IPS-18a (cell line): ENCODE results near the gene STAM2.
"Not testable (repeated sequence)": the region's sequence is repeated elsewhere in the genome, so short reads cannot be mapped to it uniquely, and the experiment has no call there.

Experiments
- H3K27ac ChIP-seq: one replicate; pipeline ENCODE4 v1.5.1; 2013; ENCODE audit warnings: low read length
- H3K27me3 ChIP-seq: one replicate; pipeline ENCODE4 v1.6.1; 2013; ENCODE audit warnings: mild to moderate bottlenecking, low read length; ENCODE audit not compliant: control insufficient read depth, insufficient read depth
- H3K36me3 ChIP-seq: one replicate; pipeline ENCODE4 v1.6.1; 2013; ENCODE audit warnings: low read depth, low read length; ENCODE audit not compliant: control insufficient read depth
- H3K4me1 ChIP-seq: one replicate; pipeline ENCODE4 v1.6.1; 2013; ENCODE audit warnings: low read depth, low read length; ENCODE audit not compliant: control insufficient read depth
- H3K4me3 ChIP-seq: one replicate; pipeline ENCODE4 v1.5.1; 2013; ENCODE audit warnings: low read length
- H3K9ac ChIP-seq: one replicate; pipeline ENCODE4 v1.6.1; 2013; ENCODE audit warnings: mild to moderate bottlenecking, low read length, moderate library complexity
- H3K9me3 ChIP-seq: one replicate; pipeline ENCODE4 v1.6.1; 2013; ENCODE audit warnings: low read depth, low read length; ENCODE audit not compliant: control insufficient read depth

STAM2 gene

DNA sequence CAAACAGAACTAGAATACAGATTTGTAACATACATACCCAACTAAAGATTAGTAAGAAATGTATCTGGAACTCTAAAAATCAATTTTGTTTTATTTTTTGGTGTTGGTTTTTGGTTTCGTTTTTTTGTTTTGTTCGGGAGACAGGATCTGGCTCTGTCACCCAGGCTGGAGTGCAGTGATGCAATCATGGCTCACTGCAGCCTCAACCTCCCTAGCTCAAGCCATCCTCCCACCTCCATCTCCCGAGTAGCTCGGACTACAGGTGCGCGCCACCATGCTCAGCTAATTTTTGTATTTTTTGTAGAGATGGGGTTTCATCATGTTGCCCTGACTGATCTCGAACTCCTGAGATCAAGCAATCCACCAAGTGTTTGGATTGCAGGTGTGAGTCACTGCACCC is 6.4 kb downstream of the STAM2 start:
- not testable (repeated sequence) for H3K9ac ChIP-seq, H3K36me3 ChIP-seq, H3K27me3 ChIP-seq, H3K4me3 ChIP-seq, H3K9me3 ChIP-seq, H3K4me1 ChIP-seq, H3K27ac ChIP-seq

DNA sequence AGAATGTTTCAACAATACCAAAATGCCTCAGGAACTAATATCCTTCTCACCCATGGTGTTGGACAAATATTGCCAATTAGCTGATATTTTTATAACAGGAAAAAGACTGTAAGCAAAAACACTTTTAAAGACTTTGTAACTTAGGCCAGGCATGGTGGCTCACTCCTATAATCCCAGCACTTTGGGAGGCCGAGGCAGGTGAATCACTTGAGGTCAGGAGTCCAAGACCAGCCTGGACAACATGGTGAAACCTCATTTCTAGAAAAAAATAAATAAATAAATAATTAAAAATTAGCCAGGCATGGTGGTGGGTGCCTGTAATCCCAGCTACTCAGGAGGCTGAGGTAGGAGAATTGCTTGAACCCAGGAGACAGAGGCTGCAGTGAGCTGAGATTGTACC is 8.1 kb downstream of the STAM2 start:
- H3K27me3 ChIP-seq, H3K9me3 ChIP-seq, H3K9ac ChIP-seq, H3K4me1 ChIP-seq, H3K4me3 ChIP-seq, H3K36me3 ChIP-seq, H3K27ac ChIP-seq: not testable (repeated sequence)

DNA sequence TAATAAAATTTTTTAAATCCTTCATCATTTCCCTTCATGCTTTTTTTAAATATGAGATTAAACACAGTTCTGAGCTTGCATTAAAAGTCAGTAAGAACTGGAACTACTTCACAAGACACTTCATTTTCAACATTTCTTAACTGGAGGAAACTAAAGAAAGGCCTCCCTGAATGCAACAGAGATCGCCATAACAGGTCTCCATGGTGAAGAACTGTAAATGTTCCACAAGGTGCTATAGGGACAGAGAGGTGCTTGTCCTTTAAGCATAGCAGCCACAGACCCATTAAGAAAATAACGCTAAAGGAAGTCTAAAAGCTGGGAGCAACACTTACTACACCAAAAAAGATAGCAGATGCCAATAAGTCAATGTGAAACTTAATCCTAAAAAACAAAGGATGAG is 8.5 kb downstream of the STAM2 start:
- Histone ChIP-seq H3K9ac (no peak overlapping the region), H3K36me3 (no peaks in the 10 kb centered on the region), H3K4me1 (no peaks in the 10 kb centered on the region), H3K4me3 (no peak overlapping the region), H3K9me3 (no peaks in the 10 kb centered on the region), H3K27me3 (no peaks in the 10 kb centered on the region), H3K27ac (no peak overlapping the region)

DNA sequence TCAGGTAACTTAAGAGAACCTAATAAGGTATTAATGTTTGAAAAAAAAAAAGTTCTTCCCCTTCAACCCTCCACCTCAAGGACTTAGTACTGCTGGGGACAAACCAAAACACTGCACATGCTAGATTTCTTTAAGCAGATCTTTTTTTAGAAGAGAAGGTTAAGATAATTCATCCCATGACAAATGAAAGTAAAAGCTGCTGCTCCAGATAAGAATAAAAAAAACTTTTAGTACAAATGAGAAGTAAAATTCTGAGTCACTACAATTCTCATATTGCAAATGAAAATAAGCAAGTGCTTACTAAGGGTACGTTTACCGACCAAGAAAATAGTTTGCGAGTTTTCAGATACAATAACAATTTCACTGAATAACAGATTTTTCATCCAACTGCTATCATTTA is 8.9 kb downstream of the STAM2 start:
- H3K27me3 ChIP-seq, result no peaks in the 10 kb centered on the region
- no peak overlapping the region for H3K9ac ChIP-seq
- no peak overlapping the region for H3K27ac ChIP-seq
- H3K4me3 ChIP-seq, result no peak overlapping the region
- H3K4me1 ChIP-seq, result no peaks in the 10 kb centered on the region
- no peaks in the 10 kb centered on the region for H3K9me3 ChIP-seq
- H3K36me3 ChIP-seq, result no peaks in the 10 kb centered on the region

DNA sequence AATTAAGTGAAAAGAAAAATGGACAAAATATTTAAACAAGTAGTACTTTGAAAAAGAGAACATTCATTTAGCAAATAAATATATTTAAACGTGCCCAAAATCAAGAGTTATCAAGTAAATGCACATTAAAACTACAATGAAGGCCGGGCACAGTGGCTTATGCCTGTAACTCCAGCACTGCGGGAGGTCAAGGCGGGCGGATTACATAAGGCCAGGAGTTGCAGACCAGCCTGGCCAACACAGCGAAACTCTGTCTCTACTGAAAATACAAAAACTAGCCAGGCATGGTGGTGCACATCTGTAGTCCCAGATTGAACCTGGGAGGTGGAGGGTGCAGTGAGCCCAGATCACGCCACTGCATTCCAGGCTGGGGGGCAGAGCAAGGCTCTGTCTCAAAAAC is 9.8 kb downstream of the STAM2 start:
- H3K27me3 ChIP-seq, result no peaks in the 10 kb centered on the region
- H3K36me3 ChIP-seq, result no peaks in the 10 kb centered on the region
- H3K4me3 ChIP-seq, result no peak overlapping the region
- no peak overlapping the region for H3K9ac ChIP-seq
- no peaks in the 10 kb centered on the region for H3K4me1 ChIP-seq
- H3K9me3 ChIP-seq, result no peaks in the 10 kb centered on the region
- H3K27ac ChIP-seq, result no peak overlapping the region

DNA sequence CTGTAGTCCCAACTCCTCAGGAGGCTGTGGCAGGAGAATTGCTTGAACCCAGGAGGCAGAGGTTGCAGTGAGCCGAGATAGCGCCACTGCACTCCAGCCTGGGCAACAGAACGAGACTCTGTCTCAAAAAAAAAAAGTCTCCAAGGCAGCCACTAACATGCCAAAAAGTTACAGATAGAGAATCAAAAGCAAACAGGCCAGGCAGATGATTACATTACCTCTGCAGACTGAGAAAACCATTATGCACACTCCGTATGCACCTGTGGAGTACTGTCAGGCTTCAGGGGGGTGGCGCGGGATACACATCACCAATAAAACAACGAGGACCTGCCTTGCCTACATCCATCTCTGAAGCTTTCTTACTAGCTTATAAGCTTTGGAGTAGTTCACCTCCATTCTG is 10.3 kb downstream of the STAM2 start:
- Histone ChIP-seq H3K36me3 (no peaks in the 10 kb centered on the region), H3K9me3 (no peaks in the 10 kb centered on the region), H3K4me1 (no peaks in the 10 kb centered on the region), H3K9ac (no peak overlapping the region), H3K27ac (no peak overlapping the region), H3K4me3 (no peak overlapping the region), H3K27me3 (no peaks in the 10 kb centered on the region)

DNA sequence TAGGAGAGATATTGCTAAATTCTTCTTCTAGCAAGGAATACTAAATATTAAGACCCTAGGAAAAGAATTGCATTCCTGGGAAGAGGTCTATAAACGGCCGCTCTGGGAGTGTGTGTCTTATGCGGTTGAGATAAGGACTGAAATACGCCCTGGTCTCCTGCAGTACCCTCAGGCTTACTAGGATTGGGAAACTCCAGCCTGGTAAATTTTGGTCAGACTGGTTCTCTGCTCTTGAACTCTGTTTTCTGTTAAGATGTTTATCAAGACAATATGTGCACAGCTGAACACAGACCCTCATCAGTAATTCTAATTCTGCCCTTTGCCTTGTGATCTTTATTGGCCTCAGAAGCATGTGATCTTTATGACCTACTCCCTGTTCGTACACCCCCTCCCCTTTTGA is 11.9 kb downstream of the STAM2 start:
- not testable (repeated sequence) for H3K4me3 ChIP-seq, H3K9me3 ChIP-seq, H3K36me3 ChIP-seq, H3K9ac ChIP-seq, H3K27me3 ChIP-seq, H3K4me1 ChIP-seq, H3K27ac ChIP-seq

DNA sequence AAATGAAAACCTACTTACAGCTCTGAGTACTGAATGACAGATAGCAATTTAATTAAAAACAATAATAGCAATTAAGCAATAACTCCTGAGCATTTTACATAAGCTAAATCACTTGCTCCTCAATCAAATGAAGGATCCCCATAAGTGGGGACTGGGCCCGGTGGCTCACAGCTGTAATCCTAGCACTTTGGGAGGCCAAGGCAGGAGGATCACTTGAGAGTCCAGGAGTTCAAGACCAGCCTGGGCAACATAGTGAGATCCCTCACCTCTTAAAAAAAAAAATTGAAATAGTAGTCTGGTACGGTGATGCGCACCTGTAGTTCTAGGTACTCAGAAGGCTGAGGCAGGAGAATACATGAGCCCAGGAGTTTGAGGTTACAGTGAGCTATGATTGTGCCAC is 13.4 kb downstream of the STAM2 start:
- H3K9me3 ChIP-seq, result no peaks in the 10 kb centered on the region
- H3K9ac ChIP-seq, result no peak overlapping the region
- no peaks in the 10 kb centered on the region for H3K36me3 ChIP-seq
- H3K27me3 ChIP-seq, result no peaks in the 10 kb centered on the region
- H3K27ac ChIP-seq, result no peak overlapping the region
- H3K4me1 ChIP-seq, result no peaks in the 10 kb centered on the region
- no peak overlapping the region for H3K4me3 ChIP-seq

DNA sequence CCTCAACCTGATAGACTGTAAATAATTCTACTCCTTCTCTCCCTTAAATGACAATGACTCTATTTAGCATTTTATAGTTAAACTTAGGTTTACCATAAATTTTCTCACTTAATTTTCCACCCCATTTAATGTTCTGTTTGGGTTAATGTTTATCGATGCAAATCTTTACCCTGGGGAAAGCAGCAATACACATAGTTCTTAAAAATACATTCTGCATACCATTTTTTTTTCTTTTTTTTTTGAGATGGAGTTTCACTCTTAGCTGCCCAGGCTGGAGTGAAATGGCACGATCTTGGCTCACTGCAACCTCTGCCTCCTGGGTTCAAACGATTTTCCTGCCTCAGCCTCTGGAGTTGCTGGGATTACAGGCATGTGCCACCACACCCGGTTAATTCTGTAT is 14.0 kb downstream of the STAM2 start:
- no peaks in the 10 kb centered on the region for H3K4me1 ChIP-seq
- H3K36me3 ChIP-seq, result no peaks in the 10 kb centered on the region
- H3K4me3 ChIP-seq, result no peak overlapping the region
- no peak overlapping the region for H3K9ac ChIP-seq
- no peak overlapping the region for H3K27ac ChIP-seq
- H3K27me3 ChIP-seq, result no peaks in the 10 kb centered on the region
- no peaks in the 10 kb centered on the region for H3K9me3 ChIP-seq

DNA sequence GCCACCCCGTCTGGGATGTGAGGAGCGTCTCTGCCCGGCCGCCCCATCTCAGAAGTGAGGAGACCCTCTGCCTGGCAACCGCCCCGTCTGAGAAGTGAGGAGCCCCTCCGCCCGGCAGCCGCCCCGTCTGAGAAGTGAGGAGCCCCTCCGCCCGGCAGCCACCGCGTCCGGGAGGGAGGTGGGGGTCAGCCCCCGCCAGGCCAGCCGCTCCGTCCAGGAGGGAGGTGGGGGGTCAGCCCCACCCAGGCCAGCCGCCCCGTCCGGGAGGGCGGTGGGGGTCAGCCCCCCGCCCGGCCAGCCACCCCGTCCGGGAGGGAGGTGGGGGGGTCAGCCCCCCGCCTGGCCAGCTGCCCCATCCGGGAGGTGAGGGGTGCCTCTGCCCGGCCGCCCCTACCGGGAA is 15.2 kb downstream of the STAM2 start:
- H3K27ac ChIP-seq, H3K27me3 ChIP-seq, H3K36me3 ChIP-seq, H3K4me3 ChIP-seq, H3K9ac ChIP-seq, H3K9me3 ChIP-seq, H3K4me1 ChIP-seq: not testable (repeated sequence)

DNA sequence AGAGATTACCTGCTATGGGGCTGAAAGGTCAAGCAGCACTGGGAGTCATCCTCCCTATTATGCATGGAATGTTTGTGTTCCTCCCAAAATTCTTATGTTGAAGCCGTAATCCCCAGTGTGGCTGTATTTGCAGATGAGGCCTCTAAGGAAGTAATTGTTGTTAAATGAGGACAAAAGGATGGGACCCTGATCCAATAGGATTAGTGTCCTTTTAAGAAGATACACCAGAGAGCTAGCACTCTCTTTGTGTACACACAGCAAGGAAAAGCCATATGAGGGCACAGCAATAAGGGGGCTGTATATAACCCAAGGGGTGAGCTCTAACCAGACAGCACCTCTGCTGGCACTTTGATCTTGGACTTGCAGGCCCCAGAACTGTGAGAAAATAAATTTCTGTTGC is 18.3 kb downstream of the STAM2 start:
- Histone ChIP-seq H3K4me1 (no peaks in the 10 kb centered on the region), H3K27me3 (no peaks in the 10 kb centered on the region), H3K9me3 (no peaks in the 10 kb centered on the region), H3K4me3 (no peak overlapping the region), H3K9ac (no peak overlapping the region), H3K36me3 (no peaks in the 10 kb centered on the region), H3K27ac (no peak overlapping the region)

DNA sequence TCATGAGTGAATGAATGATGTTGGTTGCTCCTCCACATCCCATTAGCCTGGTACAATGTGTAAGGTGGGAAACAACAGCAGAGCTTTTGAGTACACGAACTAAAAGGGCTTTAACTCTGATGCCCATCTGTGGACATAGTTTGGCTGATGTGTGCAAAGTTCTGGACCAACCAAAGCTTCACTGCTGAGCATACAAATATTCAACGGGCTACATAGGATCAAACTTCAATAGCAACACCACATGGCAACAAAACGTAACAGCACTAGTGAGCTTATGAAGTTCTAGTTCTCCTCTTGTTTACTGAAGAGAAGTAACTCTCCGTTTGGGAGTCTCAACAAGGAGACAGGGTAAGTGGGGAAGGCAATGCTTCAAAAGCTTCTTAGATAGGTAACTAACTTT is 20.4 kb downstream of the STAM2 start:
- Histone ChIP-seq H3K4me1 (no peaks in the 10 kb centered on the region), H3K9me3 (no peaks in the 10 kb centered on the region), H3K27me3 (no peaks in the 10 kb centered on the region), H3K4me3 (no peak overlapping the region), H3K36me3 (no peaks in the 10 kb centered on the region), H3K9ac (no peak overlapping the region), H3K27ac (no peak overlapping the region)

DNA sequence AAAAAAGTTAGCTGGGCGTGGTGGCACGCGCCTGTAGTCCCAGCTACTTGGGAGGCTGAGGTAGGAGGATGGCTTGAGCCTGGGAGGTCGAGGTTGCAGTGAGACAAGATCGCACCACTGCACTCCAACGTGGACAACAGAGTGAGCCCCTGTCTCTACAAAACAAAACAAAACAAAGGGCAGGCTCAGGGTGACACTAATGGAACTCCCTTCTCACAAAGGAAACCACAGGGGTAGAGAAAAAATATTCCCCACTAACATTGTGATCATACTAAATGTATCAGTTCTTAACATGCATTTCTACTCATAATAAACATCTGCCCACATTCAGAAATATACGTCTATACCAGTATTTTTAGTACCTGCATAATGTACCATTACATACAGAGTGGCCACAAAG is 21.1 kb downstream of the STAM2 start:
- no peaks in the 10 kb centered on the region for H3K27me3 ChIP-seq
- H3K9me3 ChIP-seq, result no peaks in the 10 kb centered on the region
- no peak overlapping the region for H3K9ac ChIP-seq
- no peak overlapping the region for H3K27ac ChIP-seq
- no peaks in the 10 kb centered on the region for H3K36me3 ChIP-seq
- no peaks in the 10 kb centered on the region for H3K4me1 ChIP-seq
- H3K4me3 ChIP-seq, result no peak overlapping the region
